Stomach (tissue), 4 donors: ENCODE results near the gene ARID3B.

Source experiments
- POLR2A ChIP-seq, 4 donors: fragments of 450-650 bp; IDR thresholded peaks; one replicate each; pipeline ENCODE4 v1.6.1; 2016; ENCODE audit warnings: antibody characterized with exemption in 4 of 4, control low read depth in 2 of 4, mild to moderate bottlenecking in 1 of 4, moderate library complexity in 1 of 4
- POLR2AphosphoS5 ChIP-seq, 3 donors: sonication (generic); formaldehyde crosslinking; IDR thresholded peaks; one replicate each; pipeline ENCODE4 v1.6.1; 2016; ENCODE audit warnings: antibody characterized with exemption in 3 of 3
- TF ChIP-seq, protein P1 (sequence below), 7 experiments: fragments of 450-650 bp in 4 of 7; fragments of 200-600 bp in 3 of 7; sonication (generic) in 3 of 7; IDR thresholded peaks; one replicate each; pipeline ENCODE4 v1.5.1; 2016 to 2019; ENCODE audit warnings: antibody characterized with exemption in 7 of 7, control low read depth in 2 of 7, mild to moderate bottlenecking in 1 of 7

DNA sequence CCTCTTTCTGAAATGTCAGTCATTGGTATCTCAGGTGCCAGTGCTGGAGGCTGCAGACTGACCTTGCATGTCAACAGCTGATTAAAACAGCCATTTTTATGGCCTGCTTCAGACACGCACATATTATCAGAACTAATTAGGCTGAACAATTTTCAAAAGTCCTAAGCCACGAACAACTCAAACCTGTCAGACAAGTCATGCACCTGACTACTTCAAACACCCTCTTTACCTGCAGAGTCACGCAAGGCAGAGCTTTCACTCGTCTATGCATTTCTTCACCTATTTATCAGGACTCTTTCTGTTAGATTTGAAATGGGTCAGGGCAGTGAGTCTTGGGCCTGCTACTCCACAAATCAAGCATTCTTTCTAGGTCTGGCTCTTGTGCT lies 101.3 kb downstream of the ARID3B start:
- TF ChIP-seq, protein P1, sequence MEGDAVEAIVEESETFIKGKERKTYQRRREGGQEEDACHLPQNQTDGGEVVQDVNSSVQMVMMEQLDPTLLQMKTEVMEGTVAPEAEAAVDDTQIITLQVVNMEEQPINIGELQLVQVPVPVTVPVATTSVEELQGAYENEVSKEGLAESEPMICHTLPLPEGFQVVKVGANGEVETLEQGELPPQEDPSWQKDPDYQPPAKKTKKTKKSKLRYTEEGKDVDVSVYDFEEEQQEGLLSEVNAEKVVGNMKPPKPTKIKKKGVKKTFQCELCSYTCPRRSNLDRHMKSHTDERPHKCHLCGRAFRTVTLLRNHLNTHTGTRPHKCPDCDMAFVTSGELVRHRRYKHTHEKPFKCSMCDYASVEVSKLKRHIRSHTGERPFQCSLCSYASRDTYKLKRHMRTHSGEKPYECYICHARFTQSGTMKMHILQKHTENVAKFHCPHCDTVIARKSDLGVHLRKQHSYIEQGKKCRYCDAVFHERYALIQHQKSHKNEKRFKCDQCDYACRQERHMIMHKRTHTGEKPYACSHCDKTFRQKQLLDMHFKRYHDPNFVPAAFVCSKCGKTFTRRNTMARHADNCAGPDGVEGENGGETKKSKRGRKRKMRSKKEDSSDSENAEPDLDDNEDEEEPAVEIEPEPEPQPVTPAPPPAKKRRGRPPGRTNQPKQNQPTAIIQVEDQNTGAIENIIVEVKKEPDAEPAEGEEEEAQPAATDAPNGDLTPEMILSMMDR (IDR thresholded peaks at IDR 0.05): no peak
- TF ChIP-seq POLR2A (IDR thresholded peaks at IDR 0.05) (no peak), POLR2AphosphoS5 (IDR thresholded peaks at IDR 0.05) (peak in 1 of 3 donors; percentile 51)
